Activated T-cell treated with anti-CD3 and anti-CD28 coated beads, Interleukin-2, amount 50 U/mL, for 48 hours (primary cell): ENCODE results near the gene ZFYVE28.
A peak's percentile ranks its signal among the peaks of the same experiment; 100 is the strongest.

ENCODE experiments used
- DNase-seq, 2 experiments: peaks; one replicate each; pipeline ENCODE4 v3.0.0-alpha.2; 2020

Gene ZFYVE28

GRCh38 chr4:2343476-2343875 lies 75.0 kb downstream of the ZFYVE28 start:
- no peak for DNase-seq

DNA sequence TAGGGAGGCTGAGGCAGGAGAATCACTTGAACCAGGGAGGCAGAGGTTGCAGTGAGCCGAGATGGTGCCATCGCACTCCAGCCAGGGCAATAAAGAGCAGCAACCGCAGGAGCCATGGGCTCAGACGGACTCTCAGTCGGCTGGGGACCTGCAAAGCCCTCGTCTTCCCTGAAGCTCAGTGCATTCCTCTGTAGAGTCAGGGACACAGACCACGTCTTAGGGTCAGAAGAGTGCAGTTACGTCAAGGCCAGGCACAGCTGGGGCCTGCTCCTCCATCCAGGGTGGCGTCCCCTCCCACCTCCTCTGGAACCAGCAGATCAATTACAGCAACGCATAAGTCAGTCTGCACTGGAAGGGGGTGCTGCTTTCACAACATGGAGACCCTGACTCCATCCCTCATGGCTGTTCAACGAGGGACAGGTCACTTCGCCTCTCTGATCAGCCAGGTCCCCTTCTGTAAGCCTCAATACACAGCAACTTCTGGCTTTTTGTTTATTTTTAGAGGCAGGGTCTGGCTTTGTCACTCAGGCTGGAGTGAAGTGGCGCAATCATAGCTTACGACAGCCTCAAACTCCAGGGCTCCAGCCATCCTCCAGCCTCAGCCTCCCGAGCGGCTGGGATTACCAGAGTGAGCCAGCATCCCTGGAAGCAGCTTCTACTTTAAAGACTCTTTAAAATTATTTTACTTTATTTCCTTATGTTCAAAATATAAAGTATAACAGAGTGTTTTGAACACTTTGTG lies 76.4 kb downstream of the ZFYVE28 start:
- peak in 1 of 2 experiments; percentile 10 for DNase-seq

DNA sequence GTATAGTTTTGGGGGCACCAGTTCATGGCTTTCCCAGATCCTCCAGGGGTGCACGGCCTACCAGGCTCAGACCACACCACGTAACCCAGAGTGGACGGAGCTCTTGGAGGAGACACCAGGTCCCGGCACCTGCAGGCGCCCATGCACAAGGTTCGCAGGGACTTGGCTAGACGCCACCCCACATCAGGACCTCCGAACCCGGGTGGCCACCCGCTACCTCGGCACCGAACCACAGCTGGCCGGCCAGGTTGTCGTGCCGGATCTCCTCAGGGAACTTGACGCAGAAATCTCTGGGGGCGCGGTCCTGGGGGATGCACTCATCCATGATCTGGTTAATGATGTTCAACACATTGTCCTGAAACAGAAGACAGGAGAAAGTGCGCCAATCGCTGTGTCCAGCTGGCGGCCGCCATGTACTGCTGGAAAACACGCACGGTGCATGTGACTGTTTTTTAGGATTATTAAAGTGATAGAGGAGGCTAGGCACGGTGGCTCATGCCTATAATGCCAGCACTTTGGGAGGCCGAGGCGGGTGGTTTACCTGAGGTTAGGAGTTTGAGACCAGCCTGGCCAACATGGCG lies 77.1 kb downstream of the ZFYVE28 start:
- DNase-seq, result peak; percentile 8 to 13

- DNase-seq, result no peak
These were observed 78.0 kb downstream of the ZFYVE28 start for GRCh38 chr4:2340272-2341061.

DNA sequence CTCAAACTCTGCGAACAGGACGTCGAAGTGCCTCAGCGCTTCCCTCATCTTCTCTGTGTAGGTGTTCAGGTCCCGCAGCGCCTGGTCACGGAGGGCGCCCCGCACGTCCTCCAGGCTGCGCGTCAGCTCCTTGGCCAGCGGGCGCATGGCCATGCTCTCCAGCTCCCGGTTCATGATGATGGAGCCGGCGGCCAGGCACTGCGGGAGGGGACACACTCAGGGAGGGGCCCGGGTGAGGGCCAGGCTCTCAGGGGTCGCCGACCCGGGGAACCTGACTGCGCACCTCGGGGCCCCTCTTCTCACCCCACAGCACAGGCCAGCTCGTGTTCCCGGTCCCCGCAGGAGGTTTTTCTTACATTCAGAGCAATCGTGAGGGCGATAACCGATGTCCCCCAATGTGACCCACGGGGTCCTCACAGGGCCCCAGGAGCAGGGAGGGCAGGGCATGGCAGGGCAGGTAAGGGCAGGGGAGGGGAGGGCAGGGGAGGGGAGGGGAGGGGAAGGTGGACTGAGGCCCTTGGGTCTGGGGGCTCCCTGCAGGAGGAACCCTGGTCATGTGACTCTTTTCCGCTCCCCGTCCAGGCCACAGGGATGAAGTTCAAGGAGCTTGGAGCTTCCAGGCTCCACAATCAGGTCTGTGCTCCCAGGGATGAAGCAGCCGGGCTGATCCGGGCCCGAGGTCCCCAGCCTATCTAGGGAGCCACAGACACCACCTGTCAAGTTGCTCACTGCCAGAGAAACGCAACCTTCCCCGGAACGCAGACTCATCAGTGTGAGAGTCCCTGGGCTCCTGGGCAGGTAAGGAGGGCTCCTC lies 78.8 kb downstream of the ZFYVE28 start:
- DNase-seq, result no peak

DNA sequence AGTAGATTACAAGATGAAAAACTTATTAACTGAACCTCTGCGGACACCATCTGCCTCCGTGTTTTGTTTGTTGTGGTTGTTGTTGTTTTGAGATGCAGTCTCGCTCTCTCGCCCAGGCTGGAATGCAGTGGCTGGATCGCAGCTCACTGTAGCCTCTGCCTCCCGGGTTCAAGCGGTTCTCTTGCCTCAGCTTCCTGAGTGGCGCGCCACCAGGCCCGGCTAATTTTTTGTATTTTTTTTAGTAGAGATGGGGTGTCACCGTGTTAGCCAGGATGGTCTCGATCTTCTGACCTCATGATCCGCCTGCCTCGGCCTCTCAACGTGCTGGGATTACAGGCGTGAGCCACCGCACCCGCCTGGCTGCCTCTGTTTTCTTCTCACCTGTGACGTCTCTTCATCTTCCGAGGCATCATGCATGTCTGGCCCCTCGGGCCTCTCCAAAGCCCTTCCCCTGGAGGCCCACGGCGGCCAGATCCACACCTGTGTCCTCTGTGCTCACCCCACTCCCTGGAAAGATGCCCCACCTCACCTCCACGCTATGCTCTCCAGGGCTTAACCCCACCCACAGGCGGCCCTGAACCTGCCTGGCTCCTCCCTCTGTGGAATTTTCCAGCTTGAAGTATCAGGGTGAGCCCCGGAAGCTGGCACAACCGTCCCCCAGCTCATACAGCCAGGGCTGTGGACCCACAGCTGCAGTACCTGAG lies 79.5 kb downstream of the ZFYVE28 start:
- DNase-seq, result no peak

DNA sequence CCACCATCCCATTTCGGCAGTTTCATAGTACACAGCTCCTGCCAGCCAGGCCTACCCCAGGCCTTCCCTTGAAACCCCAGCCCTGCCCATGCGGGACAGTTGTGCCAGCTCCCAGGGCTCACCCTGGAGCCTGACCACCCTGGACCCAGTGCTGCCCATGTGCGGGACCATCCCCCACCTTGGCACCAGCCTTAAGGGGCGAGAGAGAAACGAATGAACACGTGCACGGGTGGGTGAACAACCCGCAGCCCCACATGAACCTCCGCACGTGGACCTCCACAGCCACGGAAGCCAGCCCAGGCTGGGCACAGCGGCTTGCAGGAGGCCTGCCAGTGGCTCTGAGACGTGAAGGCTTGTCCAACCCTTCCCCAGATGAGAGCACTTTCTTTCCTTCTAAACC lies 80.5 kb downstream of the ZFYVE28 start:
- no peak for DNase-seq

- peak in 1 of 2 experiments; percentile 12 for DNase-seq
These were observed 81.2 kb downstream of the ZFYVE28 start for GRCh38 chr4:2337131-2337723.

DNA sequence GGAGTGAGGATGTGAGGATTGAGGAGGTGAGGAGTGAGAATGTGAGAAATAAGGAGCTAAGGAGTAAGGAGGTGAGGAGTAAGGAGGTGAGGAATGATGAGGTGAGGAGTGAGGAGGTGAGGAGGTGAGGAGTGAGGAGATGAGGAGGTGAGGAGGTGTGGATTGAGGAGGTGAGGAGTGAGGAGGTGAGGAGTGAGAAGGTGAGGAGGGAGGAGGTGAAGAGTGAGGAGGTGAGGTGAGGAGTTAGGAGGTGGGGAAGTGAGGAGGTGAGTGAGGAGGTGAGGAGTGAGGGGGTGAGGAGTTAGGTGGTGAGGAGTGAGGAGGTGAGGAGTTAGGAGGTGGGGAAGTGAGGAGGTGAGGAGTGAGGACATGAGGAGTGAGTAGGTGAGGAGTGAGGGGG lies 81.8 kb downstream of the ZFYVE28 start:
- DNase-seq, result no peak

- no peak for DNase-seq
These were observed 82.7 kb downstream of the ZFYVE28 start for GRCh38 chr4:2335729-2336101.

- DNase-seq, result no peak
These were observed 83.4 kb downstream of the ZFYVE28 start for GRCh38 chr4:2334826-2335728.

- peak in 1 of 2 experiments; percentile 9 for DNase-seq
These were observed 84.4 kb downstream of the ZFYVE28 start for GRCh38 chr4:2333916-2334644.

- no peak for DNase-seq
These were observed 85.0 kb downstream of the ZFYVE28 start for GRCh38 chr4:2333356-2333841.

DNA sequence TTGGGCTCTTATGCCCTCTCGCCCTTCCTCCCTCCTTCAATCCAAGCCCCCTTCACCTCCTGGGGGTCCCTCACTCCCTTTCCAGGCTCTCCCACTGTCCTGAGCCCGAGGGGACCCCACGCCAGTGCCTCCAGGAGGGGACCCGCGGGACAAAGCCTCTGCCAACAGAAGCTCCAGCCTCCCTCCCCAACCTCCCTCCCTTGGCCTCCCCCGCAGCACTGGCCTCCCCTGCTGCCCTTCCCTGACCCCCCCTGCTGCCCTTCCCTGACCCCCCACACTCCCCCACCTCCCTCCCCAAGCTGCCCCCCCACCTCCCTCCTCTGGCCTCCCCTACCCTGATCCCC lies 85.5 kb downstream of the ZFYVE28 start:
- DNase-seq, result no peak

GRCh38 chr4:2332201-2332975 lies 86.1 kb downstream of the ZFYVE28 start:
- DNase-seq, result peak in 1 of 2 experiments; percentile 10

GRCh38 chr4:2331519-2332200 lies 86.8 kb downstream of the ZFYVE28 start:
- no peak for DNase-seq

GRCh38 chr4:2331043-2331420 lies 87.4 kb downstream of the ZFYVE28 start:
- DNase-seq, result no peak
